Measurements from ENCODE around the gene RXRA. TPM values are rescaled to one million over a fixed set of nuclear protein-coding genes. Genes with fewer than 3 reads are reported as not detected.

The RXRA gene
- total and polyA plus RNA-seq, 2 of the 13 experiments (the other 11 are each of a cell fraction or from before 2014, with no cell fraction given) = 18.9 to 29.2 TPM

GRCh38 chr9:134333234-134333873 lies 7.1 kb downstream of the RXRA start (continued):
- TF ChIP-seq CREM (IDR thresholded peaks at IDR 0.05) (0 out of 2 replicates have a peak, but pooled peaks have one; percentile 26), CREM (CRISPR knock-in tag; IDR thresholded peaks at IDR 0.05) (no peak), ARID5B (CRISPR knock-in tag; IDR thresholded peaks at IDR 0.05) (peak; percentile 56; the same call in 1 of the 2 replicates), RELA (CRISPR knock-in tag; IDR thresholded peaks at IDR 0.05) (no peak), HOXA3 (CRISPR knock-in tag; IDR thresholded peaks at IDR 0.05) (peak; percentile 78), GPBP1L1 (CRISPR knock-in tag; IDR thresholded peaks at IDR 0.05) (no peak), THAP7 (CRISPR knock-in tag; IDR thresholded peaks at IDR 0.05) (0 out of 2 replicates have a peak, but pooled peaks have one; percentile 57), ZNF44 (CRISPR knock-in tag; IDR thresholded peaks at IDR 0.05) (0 out of 2 replicates have a peak, but pooled peaks have one; percentile 74), ZBTB38 (CRISPR knock-in tag; IDR thresholded peaks at IDR 0.05) (peak; percentile 39; the same call in 1 of the 2 replicates), DPF2 (CRISPR knock-in tag; IDR thresholded peaks at IDR 0.05; ENCODE audit: borderline replicate concordance, low read depth) (no peak), PITX1 (CRISPR knock-in tag; IDR thresholded peaks at IDR 0.05) (peak; percentile 86), YEATS2 (CRISPR knock-in tag; IDR thresholded peaks at IDR 0.05; ENCODE audit: borderline replicate concordance) (peak; percentile 45; the same call in 1 of the 2 replicates), CHD2 (IDR thresholded peaks at IDR 0.05; ENCODE audit: low read depth, low read length) (no peak), POGZ (CRISPR knock-in tag; IDR thresholded peaks at IDR 0.05) (peak; percentile 23), RCOR2 (CRISPR knock-in tag; IDR thresholded peaks at IDR 0.05) (0 out of 2 replicates have a peak, but pooled peaks have one; percentile 52), KAT7 (CRISPR knock-in tag; IDR thresholded peaks at IDR 0.05; ENCODE audit: borderline replicate concordance) (no peak), HMGXB4 (CRISPR knock-in tag; IDR thresholded peaks at IDR 0.05; ENCODE audit: borderline replicate concordance in 1 of 2, low read depth in 1 of 2) (peak in 1 of 2 experiments; percentile 37; a peak in 1 of 4 replicates), ZBTB7A (CRISPR knock-in tag; IDR thresholded peaks at IDR 0.05) (0 out of 2 replicates have a peak, but pooled peaks have one; percentile 54), MED1 (CRISPR knock-in tag; IDR thresholded peaks at IDR 0.05) (peak; percentile 72), ZFP1 (CRISPR knock-in tag; IDR thresholded peaks at IDR 0.05) (no peak), ISL2 (CRISPR knock-in tag; IDR thresholded peaks at IDR 0.05) (peak; percentile 37; the same call in 1 of the 2 replicates), PHB2 (IDR thresholded peaks at IDR 0.05; ENCODE audit: partially characterized antibody) (no peak), ZBTB7B (CRISPR knock-in tag; IDR thresholded peaks at IDR 0.05) (peak; percentile 24; the same call in 1 of the 2 replicates), MTA3 (CRISPR knock-in tag; IDR thresholded peaks at IDR 0.05) (no peak)
